Stimulated activated CD8-positive, alpha-beta memory T cell treated with anti-CD3 and anti-CD28 coated beads, Interleukin-12 subunit alpha, Interleukin-12 subunit beta, amount 100 ng/mL, for 24 hours (primary cell): ENCODE measurements around the gene COPG1.
A peak's percentile ranks its signal among the peaks of the same experiment; 100 is the strongest.

Experiments used
- DNase-seq: peaks from one replicate; pipeline ENCODE4 v3.0.0-alpha.2; 2020; ENCODE audit errors: extremely low read depth

COPG1 gene

GRCh38 chr3:129278966-129279906 lies 29.8 kb downstream of the COPG1 start:
- DNase-seq = peak; percentile 19

- DNase-seq = no peak
Measured at GRCh38 chr3:129280183-129280582, 30.8 kb downstream of the COPG1 start.

DNA sequence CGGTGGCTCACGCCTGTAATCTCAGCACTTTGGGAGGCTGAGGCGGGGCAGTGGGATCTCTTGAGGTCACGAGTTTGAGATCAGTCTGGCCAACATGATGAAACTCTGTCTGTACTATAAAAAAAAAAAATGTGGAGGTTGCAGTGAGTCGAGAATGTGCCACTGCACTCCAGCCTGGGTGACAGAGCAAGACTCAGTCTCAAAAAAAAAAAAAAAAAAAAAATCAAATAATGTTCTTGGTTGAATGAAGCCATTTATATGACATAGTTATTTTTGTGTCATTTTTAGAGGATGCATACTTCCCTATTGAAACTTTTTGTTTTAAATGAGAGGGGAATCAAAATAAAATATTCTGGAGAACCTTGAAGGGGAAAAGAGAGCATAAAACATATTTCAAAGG lies 32.3 kb downstream of the COPG1 start:
- DNase-seq = no peak

GRCh38 chr3:129282727-129283327 lies 33.4 kb downstream of the COPG1 start:
- DNase-seq = no peak

GRCh38 chr3:129286081-129286480 lies 36.7 kb downstream of the COPG1 start:
- no peak for DNase-seq

DNA sequence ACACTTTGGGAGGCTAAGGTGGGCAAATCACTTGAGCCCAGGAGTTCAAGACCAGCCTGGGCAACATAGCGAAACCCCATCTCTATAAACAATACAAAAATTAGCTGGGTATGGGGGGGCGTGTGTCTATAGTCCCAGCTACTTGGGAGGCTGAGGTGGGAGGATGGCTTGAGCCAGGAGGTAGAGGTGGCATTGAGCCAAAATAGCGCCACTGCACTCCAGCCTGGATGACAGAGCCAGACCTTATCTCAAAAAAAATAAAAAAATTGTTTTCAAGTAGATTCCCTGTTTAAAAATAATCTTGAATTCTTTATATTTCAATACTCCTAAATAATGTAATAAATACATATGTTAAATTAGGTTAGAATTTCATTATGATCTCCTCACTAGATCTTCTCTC lies 39.0 kb downstream of the COPG1 start:
- DNase-seq = no peak

DNA sequence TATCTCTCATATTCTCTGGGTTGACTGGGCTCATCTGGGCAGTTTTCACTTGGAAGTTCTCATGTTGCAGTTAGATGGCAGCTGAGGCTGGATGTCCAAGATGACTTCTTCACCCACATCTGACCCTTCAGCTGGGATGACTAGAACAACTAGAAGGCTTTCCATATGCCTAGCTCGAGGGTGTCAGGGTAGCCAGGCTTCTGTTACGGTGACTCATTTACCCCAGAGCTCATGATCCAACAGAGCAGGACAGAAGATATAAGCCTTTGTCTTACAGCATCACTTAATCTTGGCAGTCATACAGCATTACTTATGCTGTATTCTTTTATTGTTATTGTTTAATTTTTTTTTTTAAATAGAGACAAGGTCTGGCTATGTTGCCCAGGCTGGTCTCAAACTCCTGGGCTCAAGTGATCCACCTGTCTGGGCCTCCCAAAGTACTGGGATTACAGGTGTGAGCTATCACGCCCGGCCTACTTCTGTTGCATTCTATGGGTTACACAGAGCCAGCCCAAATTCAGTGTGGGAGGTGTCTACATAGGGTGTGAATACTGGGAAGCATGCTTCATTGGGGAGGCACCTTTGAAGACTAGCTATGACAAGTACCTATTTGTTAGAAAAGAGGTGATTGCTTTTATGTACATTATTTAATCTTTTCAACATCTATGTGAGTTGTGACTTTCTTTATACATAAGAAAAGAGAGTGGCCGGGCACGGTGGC lies 40.0 kb downstream of the COPG1 start:
- DNase-seq = no peak

DNA sequence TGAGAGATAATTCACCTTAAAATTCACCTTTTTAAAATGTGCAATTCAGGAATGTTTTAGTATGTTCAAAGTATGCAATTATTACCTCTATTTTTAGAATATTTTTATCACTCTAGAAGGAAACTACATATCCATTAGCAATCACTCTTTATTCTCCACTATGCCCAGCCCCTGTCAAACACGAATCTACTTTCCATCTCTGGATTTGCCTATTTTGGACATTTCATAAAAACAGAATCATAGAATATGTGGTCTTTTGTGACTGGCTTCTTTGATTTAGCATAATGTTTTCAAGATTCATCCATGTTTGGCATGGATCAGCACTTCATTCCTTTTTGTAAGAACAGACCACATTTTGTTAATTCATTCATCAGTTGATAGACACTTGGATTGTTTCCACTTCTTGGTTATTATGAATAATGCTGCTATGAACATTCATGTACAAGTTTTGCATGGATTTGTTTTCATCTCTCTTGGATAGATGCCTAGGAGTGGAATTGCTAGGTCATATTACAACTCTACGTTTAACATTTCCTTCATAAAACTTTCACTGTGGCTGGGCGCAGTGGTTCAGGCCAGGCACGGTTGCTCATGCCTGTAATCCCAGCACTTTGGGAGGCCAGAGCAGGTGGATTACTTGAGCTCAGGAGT lies 42.0 kb downstream of the COPG1 start:
- no peak for DNase-seq

DNA sequence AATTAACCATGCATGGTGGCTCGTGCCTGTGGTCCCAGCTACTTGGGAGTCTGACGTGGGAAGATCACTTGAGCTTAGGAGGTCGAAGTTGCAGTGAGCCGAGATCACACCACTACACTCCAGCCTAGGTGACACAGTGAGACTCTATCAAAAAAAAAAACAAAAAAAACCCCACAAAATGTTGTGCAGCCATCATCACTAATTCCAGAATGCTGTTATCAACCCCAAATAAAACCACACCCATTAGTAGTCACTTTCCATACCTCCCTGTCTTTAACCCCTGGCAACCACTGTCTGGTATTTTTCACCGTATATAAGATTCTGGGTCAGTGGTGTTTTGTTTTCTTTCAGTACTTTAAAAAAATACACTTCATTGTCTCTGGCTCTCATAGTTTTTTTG lies 45.9 kb downstream of the COPG1 start:
- DNase-seq = no peak

DNA sequence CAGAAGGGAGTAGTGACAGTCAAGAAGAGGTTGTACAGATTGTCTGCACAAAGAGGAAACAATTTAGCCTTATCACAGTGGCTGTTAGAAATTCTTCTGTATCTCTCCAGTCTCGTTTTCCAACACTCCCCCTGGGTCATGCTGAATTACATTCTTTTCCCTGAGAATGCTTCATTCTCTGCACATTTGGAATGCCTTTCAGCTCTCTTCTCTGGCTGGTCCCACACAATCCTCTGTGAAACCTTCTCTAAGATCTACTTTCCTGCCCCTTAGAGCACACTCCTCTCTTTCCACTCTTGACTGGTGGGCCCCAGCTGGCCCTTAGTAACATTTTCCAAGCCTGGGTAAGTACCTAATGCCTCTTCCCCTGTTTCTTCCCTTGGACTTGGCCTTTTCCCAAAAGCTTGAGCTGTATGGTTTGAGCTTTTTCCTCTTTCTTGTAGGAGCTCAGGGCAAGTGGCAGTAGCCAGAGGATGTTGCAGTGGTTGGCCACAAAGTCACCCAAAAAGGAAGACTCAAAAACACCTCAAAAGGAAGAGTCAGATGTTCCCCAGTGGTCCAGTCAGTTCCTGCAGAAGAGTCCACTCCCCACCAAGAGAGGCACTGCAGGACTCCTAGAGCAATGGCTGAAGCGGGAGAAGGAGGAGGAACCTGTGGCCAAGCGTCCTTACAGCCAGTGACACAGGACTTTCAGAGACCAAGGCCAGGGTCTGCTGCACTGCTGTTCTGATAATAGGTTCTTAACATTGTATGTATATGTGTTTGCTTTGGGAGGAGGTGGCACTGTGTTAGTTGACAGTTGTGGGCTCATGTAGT lies 54.9 kb downstream of the COPG1 start:
- DNase-seq = no peak

GRCh38 chr3:129304962-129305222 lies 55.5 kb downstream of the COPG1 start:
- DNase-seq = no peak

DNA sequence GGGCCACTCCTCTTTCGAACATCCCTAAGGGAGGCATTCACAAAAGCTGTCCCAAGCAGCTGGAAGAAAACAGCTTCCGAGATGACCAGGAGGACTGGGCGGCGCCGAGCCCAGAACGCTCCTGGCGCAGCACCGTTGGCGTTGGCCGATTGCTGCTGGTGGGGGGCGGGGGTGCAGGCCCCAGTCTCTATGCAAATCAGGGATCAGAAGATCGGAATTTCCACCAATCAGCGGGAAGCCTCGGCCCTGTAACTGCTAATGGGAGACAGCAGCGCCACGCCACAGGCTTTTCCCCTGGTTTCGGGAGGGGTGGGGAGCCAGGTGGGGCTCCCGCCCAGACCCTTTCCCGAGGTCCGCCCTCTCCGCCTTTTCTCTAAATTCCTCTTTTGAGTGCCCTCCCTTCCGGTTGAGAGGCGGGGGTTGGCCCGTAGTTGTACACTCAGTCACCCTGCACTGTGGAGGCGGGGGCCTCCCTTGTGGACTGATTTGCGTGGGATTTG lies 56.2 kb downstream of the COPG1 start:
- DNase-seq = no peak

- DNase-seq = no peak
Measured at GRCh38 chr3:129308636-129309035, 59.2 kb downstream of the COPG1 start.

GRCh38 chr3:129310111-129311011 lies 61.0 kb downstream of the COPG1 start:
- DNase-seq = no peak

- DNase-seq = no peak
Measured at GRCh38 chr3:129311054-129311902, 61.9 kb downstream of the COPG1 start.

GRCh38 chr3:129312021-129312639 lies 62.7 kb downstream of the COPG1 start:
- DNase-seq = no peak

GRCh38 chr3:129312671-129313414 lies 63.4 kb downstream of the COPG1 start:
- no peak for DNase-seq

DNA sequence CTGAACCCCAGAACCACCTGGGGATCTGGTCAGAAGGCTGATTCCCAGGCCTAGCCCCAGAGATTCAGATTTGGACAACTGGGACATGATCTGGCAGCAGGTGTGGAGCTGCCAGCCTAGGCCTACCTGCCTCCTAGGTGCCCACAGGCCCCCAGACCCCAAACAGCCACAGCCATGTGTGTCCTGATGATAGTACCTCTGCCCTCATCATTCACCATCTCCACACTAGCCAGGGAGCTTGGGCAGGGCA lies 63.9 kb downstream of the COPG1 start:
- DNase-seq = no peak
